Cardiac muscle cell (in vitro differentiated cells and primary cell): ENCODE results near the gene HDAC7. TPM values are rescaled to one million over a fixed set of nuclear protein-coding genes. Genes with fewer than 3 reads are reported as not detected.

Source experiments
- DNase-seq, 2 donors: peaks; one replicate each; pipeline versions ENCODE4 v3.0.0 to v3.0.0-alpha.2; 2010 to 2017; ENCODE audit warnings: low read depth in 1 of 2, low spot score in 1 of 2
- H3K27ac ChIP-seq: fragments of 200-600 bp; sonication (generic); 2 replicates; pipeline ENCODE4 v1.5.1; 2016
- H3K27me3 ChIP-seq: fragments of 200-600 bp; sonication (generic); 2 replicates; pipeline ENCODE4 v1.6.0; 2016; ENCODE audit warnings: control low read depth
- H3K36me3 ChIP-seq: fragments of 200-600 bp; sonication (generic); 2 replicates; pipeline ENCODE4 v1.5.1; 2016; ENCODE audit warnings: control low read depth
- H3K4me1 ChIP-seq: fragments of 200-600 bp; sonication (generic); 2 replicates; pipeline ENCODE4 v1.8.1; 2017; ENCODE audit warnings: low read depth, mild to moderate bottlenecking, mixed run types
- H3K4me3 ChIP-seq: fragments of 200-600 bp; sonication (generic); 2 replicates; pipeline ENCODE4 v1.5.1; 2016; ENCODE audit warnings: mild to moderate bottlenecking
- H3K9me3 ChIP-seq: fragments of 200-600 bp; sonication (generic); 2 replicates; pipeline ENCODE4 v1.5.1; 2017; ENCODE audit warnings: low read depth, mild to moderate bottlenecking, control low read depth
- polyA plus RNA-seq: library from polyadenylated mRNA; unstranded; fragments of >200 nt; fragmentation: Nextera tagmentation; extraction: Ambion mirVana; gene quantifications from 2 replicates; pipeline ENCODE4 v1.2.1, GENCODE V29; 2016
- total RNA-seq: library from RNA; depleted of rRNA; stranded (reverse); fragments of >200 nt; gene quantifications from 2 replicates; pipeline ENCODE4 v1.2.3, GENCODE V29; 2016
- TF ChIP-seq, protein P1 (sequence below): IDR thresholded peaks from 2 replicates; pipeline ENCODE4 v1.5.1; 2012; ENCODE audit warnings: low read depth, mild to moderate bottlenecking, low read length

HDAC7 gene
- total and polyA plus RNA-seq, 2 experiments from 2014 or later: 43.7 to 93.0 TPM

GRCh38 chr12:47775100-47775911 lies 44.4 kb downstream of the HDAC7 start:
- no peaks in the 10 kb centered on the region for H3K4me1 ChIP-seq
- TF ChIP-seq, protein P1, sequence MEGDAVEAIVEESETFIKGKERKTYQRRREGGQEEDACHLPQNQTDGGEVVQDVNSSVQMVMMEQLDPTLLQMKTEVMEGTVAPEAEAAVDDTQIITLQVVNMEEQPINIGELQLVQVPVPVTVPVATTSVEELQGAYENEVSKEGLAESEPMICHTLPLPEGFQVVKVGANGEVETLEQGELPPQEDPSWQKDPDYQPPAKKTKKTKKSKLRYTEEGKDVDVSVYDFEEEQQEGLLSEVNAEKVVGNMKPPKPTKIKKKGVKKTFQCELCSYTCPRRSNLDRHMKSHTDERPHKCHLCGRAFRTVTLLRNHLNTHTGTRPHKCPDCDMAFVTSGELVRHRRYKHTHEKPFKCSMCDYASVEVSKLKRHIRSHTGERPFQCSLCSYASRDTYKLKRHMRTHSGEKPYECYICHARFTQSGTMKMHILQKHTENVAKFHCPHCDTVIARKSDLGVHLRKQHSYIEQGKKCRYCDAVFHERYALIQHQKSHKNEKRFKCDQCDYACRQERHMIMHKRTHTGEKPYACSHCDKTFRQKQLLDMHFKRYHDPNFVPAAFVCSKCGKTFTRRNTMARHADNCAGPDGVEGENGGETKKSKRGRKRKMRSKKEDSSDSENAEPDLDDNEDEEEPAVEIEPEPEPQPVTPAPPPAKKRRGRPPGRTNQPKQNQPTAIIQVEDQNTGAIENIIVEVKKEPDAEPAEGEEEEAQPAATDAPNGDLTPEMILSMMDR: peak; percentile 13
- no peaks in the 10 kb centered on the region for H3K27me3 ChIP-seq
- H3K4me3 ChIP-seq: no peak overlapping the region
- DNase-seq: peak in 1 of 2 donors; percentile 73
- no peaks in the 10 kb centered on the region for H3K36me3 ChIP-seq
- H3K27ac ChIP-seq: no peak overlapping the region
- H3K9me3 ChIP-seq: no peaks in the 10 kb centered on the region

GRCh38 chr12:47774663-47775062 lies 45.0 kb downstream of the HDAC7 start:
- no peak for DNase-seq
- TF ChIP-seq, protein P1: no peak
- Histone ChIP-seq H3K27ac (no peak overlapping the region), H3K4me3 (no peak overlapping the region), H3K27me3 (no peaks in the 10 kb centered on the region), H3K9me3 (no peaks in the 10 kb centered on the region), H3K4me1 (no peaks in the 10 kb centered on the region), H3K36me3 (no peaks in the 10 kb centered on the region)

- no peaks in the 10 kb centered on the region for H3K27me3 ChIP-seq
- H3K36me3 ChIP-seq: no peaks in the 10 kb centered on the region
- H3K9me3 ChIP-seq: no peaks in the 10 kb centered on the region
- peaks cover under 1% of the 10 kb centered on the region for H3K4me1 ChIP-seq
- DNase-seq: no peak
- TF ChIP-seq, protein P1: peak; percentile 0
- peak overlapping the region; percentile 98 for H3K4me3 ChIP-seq
- H3K27ac ChIP-seq: no peak overlapping the region
Observed at GRCh38 chr12:47773858-47774580, 45.7 kb downstream of the HDAC7 start.

DNA sequence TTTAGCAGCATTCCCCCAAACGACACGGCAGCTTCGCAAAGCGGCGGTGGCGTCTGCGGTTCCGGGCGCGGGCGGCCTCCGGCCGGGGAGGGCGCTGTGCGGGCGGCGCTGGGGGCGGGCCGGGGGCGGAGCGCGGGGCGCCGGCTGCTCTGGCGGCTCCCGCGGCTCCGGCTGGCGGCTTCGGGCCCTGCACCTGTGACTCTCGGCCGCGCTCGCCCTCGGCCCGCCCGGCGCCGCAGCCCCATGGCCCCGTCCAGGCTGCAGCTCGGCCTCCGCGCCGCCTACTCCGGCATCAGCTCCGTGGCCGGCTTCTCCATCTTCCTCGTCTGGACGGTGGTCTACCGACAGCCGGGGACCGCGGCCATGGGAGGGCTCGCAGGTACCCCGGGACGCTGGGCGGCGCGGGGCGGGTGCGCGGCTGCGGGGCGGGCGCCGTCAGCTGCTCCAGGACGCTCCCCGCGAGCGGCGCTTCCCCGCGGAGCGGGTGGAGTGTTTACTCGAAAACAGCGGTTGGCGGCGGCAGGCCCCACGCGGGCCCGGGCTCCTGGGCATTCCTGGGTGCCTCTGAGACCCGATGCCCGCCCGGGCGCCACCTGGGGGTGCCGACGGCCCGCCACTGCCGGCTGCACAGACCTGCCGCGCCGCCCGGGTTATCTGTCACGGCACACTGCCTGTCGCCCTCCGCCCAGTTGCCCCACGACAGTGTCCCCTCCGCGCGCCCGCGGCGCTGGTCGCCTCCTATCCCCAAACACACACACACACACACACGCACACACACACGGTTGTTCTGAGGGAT lies 46.4 kb downstream of the HDAC7 start, which contains the start of gene SLC48A1:
TSS of gene SLC48A1 (plus strand) at position 177 of the 796 bp plus-strand sequence. CDS start at position 244, 67 bp downstream.
- peak within 1 kb of the TSS; percentile 98 for H3K4me3 ChIP-seq
- H3K4me1 ChIP-seq: peaks cover 5% of the 10 kb centered on the region
- H3K27me3 ChIP-seq: no peaks in the 10 kb centered on the region
- H3K27ac ChIP-seq: peak within 1 kb of the TSS; percentile 58
- TF ChIP-seq, protein P1: peak; percentile 29
- H3K36me3 ChIP-seq: no peaks in the 10 kb centered on the region
- peak; percentile 62 to 89 for DNase-seq
- H3K9me3 ChIP-seq: no peaks in the 10 kb centered on the region

DNA sequence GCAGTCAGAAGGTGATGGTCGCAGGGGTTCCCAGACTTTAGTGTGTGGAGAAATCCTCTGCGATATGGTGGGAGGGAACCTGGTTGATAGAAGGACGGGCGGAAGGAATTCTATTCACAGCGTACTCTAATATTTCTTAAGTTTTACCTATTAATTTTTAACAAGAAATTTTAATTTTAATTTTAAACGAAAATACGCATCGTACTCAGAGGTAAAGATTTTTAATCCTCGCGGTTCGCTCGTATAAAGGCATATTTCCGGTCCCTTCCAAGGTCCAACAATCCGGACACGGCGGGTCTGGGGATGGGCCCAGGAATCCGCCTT lies 47.0 kb downstream of the HDAC7 start:
- Histone ChIP-seq H3K27ac (no peak overlapping the region), H3K4me1 (peaks cover 5% of the 10 kb centered on the region), H3K9me3 (no peaks in the 10 kb centered on the region), H3K36me3 (no peaks in the 10 kb centered on the region), H3K4me3 (peak overlapping the region; percentile 98), H3K27me3 (no peaks in the 10 kb centered on the region)
- TF ChIP-seq, protein P1: no peak
- no peak for DNase-seq
